H1 (cell line): Measurements from ENCODE around the gene NKG7. TPM values are rescaled to one million over a fixed set of nuclear protein-coding genes. Genes with fewer than 3 reads are reported as not detected.

Experiments used
- CTCF ChIA-PET: fragments of 300-600 bp; sonication (Branson Sonifier 250); formaldehyde crosslinking; loops from one replicate; lab custom pipeline; 2021; ENCODE audit not compliant: partially characterized antibody; lab: Charles Lee
- POLR2A ChIA-PET: fragments of 300-600 bp; sonication (Branson Sonifier 250); formaldehyde crosslinking; loops from one replicate; lab custom pipeline; 2021; ENCODE audit warnings: inconsistent platforms; ENCODE audit not compliant: partially characterized antibody; lab: Charles Lee
- DNase-seq, 2 experiments: peaks; one replicate each; pipeline versions ENCODE4 v3.0.0 to v3.0.0-alpha.2; 2010 to 2022; ENCODE audit warnings: low spot score in 2 of 2, low read depth in 1 of 2, mixed read lengths in 1 of 2
- FAIRE-seq: peaks from 2 replicates; lab custom pipeline; 2011; peaks lifted over from hg19 to GRCh38; lab: Jason Lieb, UNC
- H2AFZ ChIP-seq: 2 replicates; pipeline ENCODE4 v1.8.1; 2012; ENCODE audit warnings: low read length, inconsistent platforms
- H2AK5ac ChIP-seq: 2 replicates; pipeline ENCODE4 v1.6.1; 2013; ENCODE audit warnings: low read depth, low read length
- H2BK120ac ChIP-seq: replicated peaks from 2 replicates; pipeline ENCODE3; 2013; ENCODE audit warnings: low read depth, low read length, inconsistent platforms
- H2BK12ac ChIP-seq: 2 replicates; pipeline ENCODE4 v1.6.1; 2013; ENCODE audit warnings: low read depth, low read length
- H2BK15ac ChIP-seq: 2 replicates; pipeline ENCODE4 v1.6.1; 2013; ENCODE audit warnings: low read length
- H2BK20ac ChIP-seq: 2 replicates; pipeline ENCODE4 v1.6.1; 2013; ENCODE audit warnings: low read length
- H2BK5ac ChIP-seq: 2 replicates; pipeline ENCODE4 v1.6.1; 2013; ENCODE audit warnings: low read depth, low read length
- H3K14ac ChIP-seq: 2 replicates; pipeline ENCODE4 v1.6.1; 2013; ENCODE audit warnings: inconsistent platforms; ENCODE audit not compliant: insufficient read length
- H3K18ac ChIP-seq: 2 replicates; pipeline ENCODE4 v1.6.1; 2013; ENCODE audit warnings: low read length; ENCODE audit errors: extremely low read depth
- H3K23ac ChIP-seq: 2 replicates; pipeline ENCODE4 v1.6.1; 2013; ENCODE audit warnings: inconsistent platforms; ENCODE audit not compliant: insufficient read length
- H3K23me2 ChIP-seq: 2 replicates; pipeline ENCODE4 v1.6.1; 2013; ENCODE audit warnings: low read depth, low read length
- H3K27ac ChIP-seq: 2 replicates; pipeline ENCODE4 v1.6.1; 2011; ENCODE audit warnings: low read depth, low read length, inconsistent platforms
- H3K27me3 ChIP-seq, 4 experiments: replicated peaks in 1 of 4; 1 replicate in 1 of 4; 2 replicates in 3 of 4; pipeline versions ENCODE4 v1.6.1 to v1.8.1; 2011 to 2013; ENCODE audit warnings: low read length in 3 of 4, mild to moderate bottlenecking in 3 of 4, inconsistent platforms in 2 of 4, mixed read lengths in 2 of 4, moderate library complexity in 1 of 4; ENCODE audit not compliant: control insufficient read depth in 3 of 4, insufficient read depth in 3 of 4; ENCODE audit errors: extremely low read depth in 1 of 4
- H3K36me3 ChIP-seq, 4 experiments: 2 replicates each; pipeline versions ENCODE4 v1.6.1 to v1.8.1; 2011 to 2013; ENCODE audit warnings: mild to moderate bottlenecking in 4 of 4, low read length in 3 of 4, moderate library complexity in 2 of 4, control low read depth in 1 of 4, inconsistent platforms in 1 of 4; ENCODE audit not compliant: insufficient read depth in 4 of 4, control insufficient read depth in 2 of 4
- H3K4ac ChIP-seq: replicated peaks from 2 replicates; pipeline ENCODE3; 2013; ENCODE audit warnings: low read length, low read depth, mixed read lengths, inconsistent platforms; ENCODE audit not compliant: insufficient read length
- H3K4me1 ChIP-seq, 4 experiments: replicated peaks in 1 of 4; 1 replicate in 1 of 4; 2 replicates in 3 of 4; pipeline versions ENCODE4 v1.6.1 to v1.8.1; 2011 to 2013; ENCODE audit warnings: low read length in 3 of 4, inconsistent platforms in 2 of 4, mixed read lengths in 1 of 4; ENCODE audit not compliant: insufficient read depth in 4 of 4, control insufficient read depth in 3 of 4
- H3K4me2 ChIP-seq, 2 experiments: 2 replicates each; pipeline versions ENCODE4 v1.6.1 to v1.8.1; 2011 to 2013; ENCODE audit warnings: low read depth in 2 of 2, low read length in 2 of 2, control low read depth in 1 of 2, inconsistent platforms in 1 of 2, mild to moderate bottlenecking in 1 of 2; ENCODE audit not compliant: insufficient read depth in 1 of 2
- H3K4me3 ChIP-seq, 4 experiments: fragments of 200-600, 300-600 bp in 1 of 4; sonication (generic), shearing (Covaris generic), sonication (Bioruptor Twin) in 1 of 4; 2 replicates each; pipeline versions ENCODE4 v1.5.1 to v1.8.1; 2011 to 2016; ENCODE audit warnings: low read length in 4 of 4, low read depth in 3 of 4, control low read depth in 2 of 4, inconsistent platforms in 2 of 4, mild to moderate bottlenecking in 2 of 4, mixed read lengths in 1 of 4, moderate library complexity in 1 of 4; ENCODE audit not compliant: insufficient read depth in 2 of 4; ENCODE audit errors: extremely low read depth in 1 of 4
- H3K56ac ChIP-seq: replicated peaks from 2 replicates; pipeline ENCODE3; 2013; ENCODE audit warnings: low read depth, mild to moderate bottlenecking, mixed read lengths, low read length, inconsistent platforms; ENCODE audit not compliant: insufficient read length
- H3K79me1 ChIP-seq: 2 replicates; pipeline ENCODE4 v1.6.1; 2013; ENCODE audit warnings: low read depth, low read length, control low read depth
- H3K79me2 ChIP-seq, 2 experiments: 2 replicates each; pipeline versions ENCODE4 v1.6.1 to v1.8.1; 2012 to 2013; ENCODE audit warnings: low read length in 2 of 2, mild to moderate bottlenecking in 2 of 2, inconsistent platforms in 1 of 2; ENCODE audit not compliant: insufficient read depth in 2 of 2, control insufficient read depth in 1 of 2
- H3K9ac ChIP-seq, 4 experiments: replicated peaks in 1 of 4; 1 replicate in 1 of 4; 2 replicates in 3 of 4; pipeline versions ENCODE4 v1.6.1 to v1.8.1; 2011 to 2013; ENCODE audit warnings: low read depth in 3 of 4, low read length in 3 of 4, control low read depth in 2 of 4, mild to moderate bottlenecking in 2 of 4, moderate library complexity in 2 of 4, inconsistent platforms in 1 of 4; ENCODE audit errors: extremely low read depth in 1 of 4
- H3K9me3 ChIP-seq, 2 experiments: 2 replicates each; pipeline versions ENCODE4 v1.6.1 to v1.8.1; 2012 to 2013; ENCODE audit warnings: mild to moderate bottlenecking in 2 of 2, moderate library complexity in 2 of 2, control low read depth in 1 of 2, inconsistent platforms in 1 of 2, low read depth in 1 of 2, low read length in 1 of 2, mixed read lengths in 1 of 2; ENCODE audit not compliant: insufficient read depth in 2 of 2
- H4K20me1 ChIP-seq, 2 experiments: replicated peaks in 1 of 2; 2 replicates each; pipeline versions ENCODE3 to v1.8.1; 2011 to 2013; ENCODE audit warnings: inconsistent platforms in 2 of 2, low read length in 2 of 2, mild to moderate bottlenecking in 1 of 2; ENCODE audit not compliant: insufficient read depth in 2 of 2, control insufficient read depth in 1 of 2
- H4K5ac ChIP-seq: 2 replicates; pipeline ENCODE4 v1.6.1; 2013; ENCODE audit warnings: low read length, low read depth, mixed read lengths, inconsistent platforms; ENCODE audit not compliant: insufficient read length
- H4K8ac ChIP-seq: 2 replicates; pipeline ENCODE4 v1.8.0; 2013; ENCODE audit warnings: mild to moderate bottlenecking, moderate library complexity, low read length, inconsistent platforms; ENCODE audit not compliant: insufficient read depth; ENCODE audit errors: extremely low read depth
- H4K91ac ChIP-seq: replicated peaks from 2 replicates; pipeline ENCODE3; 2013; ENCODE audit warnings: low read length, mixed read lengths, inconsistent platforms; ENCODE audit not compliant: insufficient read length
- WGBS, 2 experiments: shearing (Covaris generic) in 1 of 2; methylation state at CpG; one replicate each; pipeline versions ENCODE4 v1.1.6 to v1.1.7; 2013 to 2015; ENCODE audit warnings: low lambda C conversion rate in 2 of 2, mixed read lengths in 2 of 2, inconsistent platforms in 1 of 2, low coverage in 1 of 2, missing lambda C conversion rate in 1 of 2; ENCODE audit not compliant: insufficient replicate concordance in 2 of 2, insufficient coverage in 1 of 2, insufficient read length in 1 of 2; ENCODE audit errors: extremely low coverage in 1 of 2, missing lambda C conversion rate in 1 of 2; 5-methylcytosine and 5-hydroxymethylcytosine counted together
- polyA plus RNA-seq, 7 experiments: library from polyadenylated mRNA; depleted of rRNA in 3 of 7; stranded (reverse) in 5 of 7; unstranded in 2 of 7; fragments of >200 nt in 5 of 7; fragments of 200-250 nt in 2 of 7; gene quantifications; 1 replicate in 5 of 7; 2 replicates in 1 of 7; 4 replicates in 1 of 7; pipeline versions ENCODE4 v1.2.1 to v1.2.3, GENCODE V29; 2011 to 2013; ENCODE audit warnings: missing spikeins in 2 of 7, mixed read lengths in 2 of 7
- total RNA-seq: library from RNA; stranded (reverse); fragmentation: NEBNext Ultra II Directional; extraction: Animal tissue kit (Norgen Biotek cat#: 25700); gene quantifications from 2 replicates; pipeline ENCODE4 v1.2.1, GENCODE V29; 2021
- TF ChIP-seq, protein P1 (sequence below): IDR thresholded peaks from 2 replicates; pipeline ENCODE4 v1.6.1; 2011; ENCODE audit warnings: low read length, improper control_type of control experiment

NKG7 gene
- total and polyA plus RNA-seq, 2 of the 8 experiments (the other 6 are each of a cell fraction or from before 2014, with no cell fraction given), result not detected

DNA sequence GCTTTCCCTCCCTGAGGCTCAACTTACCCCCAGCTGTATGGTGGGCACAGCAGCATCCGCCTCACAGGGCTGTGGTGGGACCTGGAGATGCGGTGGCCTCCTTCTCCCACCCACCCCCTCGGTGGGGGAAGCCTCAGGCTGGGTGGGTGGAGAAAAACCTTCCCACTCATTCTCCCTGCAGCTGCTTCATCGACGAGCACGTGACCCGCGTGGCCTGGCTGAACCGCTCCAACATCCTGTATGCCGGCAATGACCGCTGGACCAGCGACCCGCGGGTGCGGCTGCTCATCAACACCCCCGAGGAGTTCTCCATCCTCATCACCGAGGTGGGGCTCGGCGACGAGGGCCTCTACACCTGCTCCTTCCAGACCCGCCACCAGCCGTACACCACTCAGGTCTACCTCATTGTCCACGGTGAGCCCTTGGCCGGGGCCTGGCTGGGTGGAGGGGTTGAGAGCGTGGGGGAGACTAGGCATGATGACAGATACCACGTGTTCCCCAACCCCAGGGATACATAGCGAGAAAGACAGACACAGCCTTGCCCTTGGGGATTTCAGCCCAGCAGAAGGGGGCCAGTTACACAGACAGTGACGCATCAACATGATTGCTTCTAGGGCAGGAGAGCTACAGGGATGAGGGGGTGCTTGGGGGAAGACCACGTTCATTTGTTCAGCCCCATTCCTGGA, 48.8 kb downstream of the NKG7 start:
- no peak overlapping the region for H2AFZ ChIP-seq
- H4K8ac ChIP-seq, result no peak overlapping the region; the same call in 1 of the 2 replicates
- no peak overlapping the region for H4K91ac ChIP-seq
- no peak overlapping the region for H3K27ac ChIP-seq
- H3K23me2 ChIP-seq, result peaks cover 11% of the 10 kb centered on the region; the same call in 1 of the 2 replicates
- FAIRE-seq (no peak), DNase-seq (no peak)
- no peak overlapping the region for H2BK20ac ChIP-seq
- no peak overlapping the region for H2BK12ac ChIP-seq
- ChIA-PET CTCF (interaction anchor here (0.9 to 2.1 kb wide), 6 partner anchors 9 to 165 kb away, joined by 3 to 7 read pairs (median 4); partner anchors contain the start of gene VSIG10L), POLR2A (interaction anchor here (1.2 to 1.3 kb wide), 2 partner anchors 9 to 18 kb away, joined by 3 read pairs; no protein-coding TSS in a partner anchor)
- no peak overlapping the region for H3K18ac ChIP-seq
- no peak overlapping the region for H2BK5ac ChIP-seq
- no peak overlapping the region for H3K14ac ChIP-seq
- H4K5ac ChIP-seq, result no peak overlapping the region
- peaks cover 14% of the 10 kb centered on the region for H3K79me1 ChIP-seq
- peaks cover 4 to 23% of the 10 kb centered on the region in 2 experiments for H4K20me1 ChIP-seq
- no peak overlapping the region for H3K4me2 ChIP-seq
- no peaks in the 10 kb centered on the region for H3K79me2 ChIP-seq
- H3K56ac ChIP-seq, result no peak overlapping the region
- no peak overlapping the region for H2AK5ac ChIP-seq
- H3K4me1 ChIP-seq, result peaks cover 0 to 12% (median 7%) of the 10 kb centered on the region in 4 experiments; a peak in 5 of 7 replicates
- H3K36me3 ChIP-seq, result peaks cover 0 to 7% (median 0%) of the 10 kb centered on the region in 4 experiments; a peak in 1 of 8 replicates
- H2BK15ac ChIP-seq, result no peak overlapping the region
- 94% methylated on average over 23 of the region's 29 CpGs; no CpG with 5 or more reads in 1 of the 2 experiments for WGBS, 2 experiments
- H3K4me3 ChIP-seq, result no peak overlapping the region
- H3K4ac ChIP-seq, result no peak overlapping the region
- peaks cover 0 to 6% (median 5%) of the 10 kb centered on the region in 4 experiments; a peak in 4 of 7 replicates for H3K27me3 ChIP-seq
- H3K9ac ChIP-seq, result no peak overlapping the region
- H2BK120ac ChIP-seq, result no peak overlapping the region
- no peaks in the 10 kb centered on the region for H3K9me3 ChIP-seq
- no peak overlapping the region for H3K23ac ChIP-seq
- TF ChIP-seq, protein P1, sequence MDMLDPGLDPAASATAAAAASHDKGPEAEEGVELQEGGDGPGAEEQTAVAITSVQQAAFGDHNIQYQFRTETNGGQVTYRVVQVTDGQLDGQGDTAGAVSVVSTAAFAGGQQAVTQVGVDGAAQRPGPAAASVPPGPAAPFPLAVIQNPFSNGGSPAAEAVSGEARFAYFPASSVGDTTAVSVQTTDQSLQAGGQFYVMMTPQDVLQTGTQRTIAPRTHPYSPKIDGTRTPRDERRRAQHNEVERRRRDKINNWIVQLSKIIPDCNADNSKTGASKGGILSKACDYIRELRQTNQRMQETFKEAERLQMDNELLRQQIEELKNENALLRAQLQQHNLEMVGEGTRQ, result no peak
